Stimulated activated CD8-positive, alpha-beta memory T cell treated with anti-CD3 and anti-CD28 coated beads, Interleukin-12 subunit alpha, Interleukin-12 subunit beta, amount 100 ng/mL, for 24 hours (primary cell): ENCODE results near the gene POU2AF1.
"Not testable (repeated sequence)": the region's sequence is repeated elsewhere in the genome, so short reads cannot be mapped to it uniquely, and the experiment has no call there.

Experiments used
- DNase-seq: peaks from one replicate; pipeline ENCODE4 v3.0.0-alpha.2; 2020; ENCODE audit errors: extremely low read depth

Gene POU2AF1

DNA sequence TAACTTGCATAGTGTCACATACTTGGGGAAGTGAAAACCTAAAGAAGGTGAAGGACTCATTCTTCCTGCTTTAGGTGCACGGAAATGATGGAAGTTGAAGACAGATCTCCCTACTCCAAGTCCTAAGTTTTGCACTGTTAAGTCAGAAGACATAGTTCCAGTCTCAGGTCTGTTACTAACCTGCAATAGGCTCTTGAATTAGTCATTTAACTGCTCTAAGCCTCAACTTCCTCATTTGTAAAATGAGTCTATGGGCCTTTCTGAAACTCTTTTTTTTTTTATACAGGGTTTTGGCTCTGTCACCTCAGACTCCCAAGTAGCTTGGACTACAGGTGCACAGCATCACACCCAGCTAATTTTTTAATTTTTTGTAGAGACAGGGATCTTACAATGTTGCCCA lies 30.8 kb upstream of the POU2AF1 start:
- DNase-seq, result no peak

- no peak for DNase-seq
Observed at GRCh38 chr11:111408789-111409727, 30.0 kb upstream of the POU2AF1 start.

- no peak for DNase-seq
Observed at GRCh38 chr11:111407652-111408051, 28.6 kb upstream of the POU2AF1 start.

GRCh38 chr11:111406589-111406988 lies 27.5 kb upstream of the POU2AF1 start:
- DNase-seq, result no peak

- no peak for DNase-seq
Observed at GRCh38 chr11:111406091-111406490, 27.0 kb upstream of the POU2AF1 start.

DNA sequence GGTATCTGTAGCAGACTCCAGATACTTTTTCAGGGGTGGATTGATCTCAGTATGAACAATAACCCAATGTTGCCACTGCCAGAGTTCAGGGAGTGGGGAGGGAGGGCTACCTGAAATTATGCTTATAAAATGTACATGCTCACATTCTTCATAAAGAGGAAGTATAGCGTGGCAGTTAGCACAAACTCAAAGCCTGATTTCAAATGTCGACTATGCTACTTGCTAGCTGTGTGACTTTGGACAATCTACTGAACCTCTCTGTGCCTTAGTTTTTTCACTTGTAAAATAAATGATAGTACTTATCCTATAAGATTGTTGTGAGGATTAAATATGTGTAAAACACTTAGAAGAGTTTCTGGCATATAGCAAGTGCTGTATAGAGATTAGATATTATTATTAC lies 26.5 kb upstream of the POU2AF1 start:
- no peak for DNase-seq

DNA sequence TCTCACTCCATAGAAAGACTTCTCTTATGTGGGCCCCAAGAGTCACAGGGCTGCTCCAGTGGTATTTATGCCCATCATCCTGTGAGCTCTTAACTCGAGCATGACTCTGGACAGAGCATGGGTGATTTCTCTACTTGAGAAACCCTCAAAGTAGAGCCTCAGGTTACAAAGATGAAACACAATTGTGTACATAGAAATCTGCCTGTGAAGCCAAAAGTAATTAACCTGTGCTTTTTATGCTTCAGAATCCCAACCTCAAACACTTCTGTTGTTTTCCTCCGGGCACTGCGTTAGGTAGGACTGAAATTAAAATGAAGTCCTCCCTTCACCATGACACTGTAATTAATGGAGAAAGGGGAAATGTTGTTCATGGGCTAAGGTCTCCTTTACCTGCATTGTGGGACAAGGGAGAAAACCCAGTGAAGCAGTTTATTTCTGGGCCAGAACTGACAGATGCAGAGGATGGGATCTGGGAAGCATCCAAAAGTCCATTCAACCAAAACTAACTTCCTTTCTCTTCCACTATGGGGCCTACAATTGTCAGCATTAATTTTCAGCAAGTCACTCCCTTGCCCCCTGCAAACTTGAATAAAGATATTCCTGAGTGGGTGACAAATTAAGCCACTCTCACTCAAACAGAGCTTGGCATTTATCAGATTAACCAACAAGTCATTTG lies 24.1 kb upstream of the POU2AF1 start:
- no peak for DNase-seq

GRCh38 chr11:111402411-111402810 lies 23.3 kb upstream of the POU2AF1 start:
- no peak for DNase-seq

DNA sequence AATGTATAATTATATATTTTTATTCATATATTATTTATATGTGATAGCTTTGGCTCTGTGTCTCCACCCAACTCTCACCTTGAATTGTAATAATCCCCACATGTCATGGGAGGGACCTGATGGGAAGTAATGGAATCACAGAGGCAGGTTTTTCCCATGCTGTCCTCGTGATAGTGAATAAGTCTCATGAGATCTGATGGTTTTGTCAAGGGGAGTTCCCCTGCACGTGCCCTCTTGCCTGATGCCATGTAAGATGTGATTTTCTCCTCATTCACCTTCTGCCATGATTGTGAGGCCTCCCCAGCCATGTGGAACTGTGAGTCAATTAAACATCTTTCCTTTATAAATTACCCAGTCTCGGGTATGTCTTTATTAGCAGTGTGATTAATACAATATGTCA lies 22.9 kb upstream of the POU2AF1 start:
- not testable (repeated sequence) for DNase-seq

DNA sequence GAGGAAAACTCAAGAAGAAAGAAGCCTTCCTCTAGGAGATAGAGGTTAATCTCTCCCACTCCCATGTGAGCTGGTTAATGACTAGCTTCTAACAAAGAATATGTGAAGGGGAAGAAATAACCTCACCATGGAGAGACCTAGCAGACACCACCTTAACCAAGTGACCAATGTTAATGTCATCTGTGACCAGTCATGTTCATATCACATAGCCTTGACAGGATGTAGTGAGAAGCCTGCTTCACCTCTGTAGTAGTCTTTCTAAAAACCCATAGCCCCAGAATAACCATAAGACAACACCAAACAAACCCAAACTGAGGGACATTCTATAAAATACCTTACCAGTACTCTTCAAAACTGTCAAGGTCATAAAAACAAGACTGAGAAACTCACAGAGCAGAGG lies 21.5 kb upstream of the POU2AF1 start:
- no peak for DNase-seq

- DNase-seq, result no peak
Observed at GRCh38 chr11:111399187-111400031, 20.3 kb upstream of the POU2AF1 start.

DNA sequence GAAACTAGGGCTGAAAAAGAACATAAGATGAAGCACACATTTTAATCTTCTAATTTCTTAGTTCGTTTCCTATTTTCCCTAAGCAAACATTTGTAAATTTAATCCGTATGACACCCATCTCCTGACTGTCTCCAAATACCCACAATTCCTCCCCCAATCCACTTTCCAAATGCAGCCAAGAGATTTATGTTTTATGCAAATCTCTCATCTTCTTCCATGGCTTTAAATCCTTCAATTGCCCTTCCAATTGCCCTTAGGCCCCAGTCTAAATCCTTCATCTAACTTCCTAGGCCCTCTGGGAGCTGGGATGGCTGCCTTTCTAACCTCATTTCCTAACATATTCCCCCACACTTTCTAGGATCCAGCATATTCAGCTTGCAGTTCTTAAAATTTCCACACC lies 18.0 kb upstream of the POU2AF1 start:
- no peak for DNase-seq

GRCh38 chr11:111395749-111396148 lies 16.7 kb upstream of the POU2AF1 start:
- no peak for DNase-seq

DNA sequence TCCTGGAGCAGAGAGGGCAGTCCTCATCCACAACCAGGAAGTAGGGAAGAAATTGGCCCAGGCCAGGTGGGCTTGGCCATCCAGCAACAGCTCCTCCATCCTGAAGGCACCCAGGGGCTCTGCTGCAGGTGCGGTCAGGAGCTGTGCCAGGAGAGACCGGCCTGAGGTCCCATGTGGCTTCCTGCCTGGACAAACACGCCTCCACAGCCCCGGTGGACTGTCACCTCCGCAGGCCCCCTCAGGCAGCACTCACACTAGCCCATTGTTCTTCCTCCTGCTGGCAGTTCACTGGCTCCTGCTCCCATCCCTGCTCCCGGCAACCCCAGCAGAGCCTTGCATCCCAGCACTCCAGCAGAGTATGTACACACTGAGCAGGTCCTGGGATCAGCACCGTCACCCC lies 16.0 kb upstream of the POU2AF1 start:
- no peak for DNase-seq

DNA sequence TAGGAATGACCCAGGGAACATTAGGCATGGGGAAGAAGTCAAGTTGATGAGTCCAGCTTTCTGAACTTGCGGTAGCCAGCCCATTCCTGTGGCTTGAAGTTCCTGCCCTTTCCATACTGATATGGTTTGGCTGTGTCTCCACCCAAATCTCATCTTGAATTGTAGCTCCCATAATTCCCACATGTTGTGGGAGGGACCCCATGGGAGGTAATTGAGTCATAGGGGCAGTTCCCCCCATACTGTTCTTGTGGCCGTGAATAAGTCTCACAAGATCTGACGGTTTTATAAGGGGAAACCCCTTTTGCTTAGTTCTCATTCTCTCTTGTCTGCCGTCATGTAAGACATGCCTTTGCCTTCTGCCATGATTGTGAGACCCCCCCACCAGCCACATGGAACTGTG lies 15.1 kb upstream of the POU2AF1 start:
- not testable (repeated sequence) for DNase-seq

- no peak for DNase-seq
Observed at GRCh38 chr11:111393585-111393984, 14.5 kb upstream of the POU2AF1 start.

DNA sequence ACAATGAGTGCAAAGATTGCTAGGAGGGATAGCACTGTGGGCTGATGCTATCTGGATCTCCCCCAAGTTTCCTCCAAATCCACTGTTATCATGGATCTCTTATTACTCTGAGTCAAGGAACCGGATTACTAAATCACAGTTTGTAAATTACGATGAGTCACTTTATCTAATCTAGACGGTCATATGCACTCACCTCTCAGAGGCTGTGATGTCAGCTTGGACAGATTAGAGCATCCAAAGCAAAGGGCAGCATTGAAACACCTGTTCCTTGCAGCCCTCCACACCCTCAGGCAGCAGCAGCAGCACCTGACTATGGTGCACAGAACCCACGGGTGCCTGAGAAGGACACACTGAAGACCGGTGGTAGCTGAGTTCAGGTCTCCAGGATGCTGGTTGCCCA lies 14.0 kb upstream of the POU2AF1 start:
- DNase-seq, result no peak

- DNase-seq, result no peak
Observed at GRCh38 chr11:111392552-111392951, 13.5 kb upstream of the POU2AF1 start.

- no peak for DNase-seq
Observed at GRCh38 chr11:111391328-111392124, 12.5 kb upstream of the POU2AF1 start.

- DNase-seq, result no peak
Observed at GRCh38 chr11:111388842-111389241, 9.8 kb upstream of the POU2AF1 start.

DNA sequence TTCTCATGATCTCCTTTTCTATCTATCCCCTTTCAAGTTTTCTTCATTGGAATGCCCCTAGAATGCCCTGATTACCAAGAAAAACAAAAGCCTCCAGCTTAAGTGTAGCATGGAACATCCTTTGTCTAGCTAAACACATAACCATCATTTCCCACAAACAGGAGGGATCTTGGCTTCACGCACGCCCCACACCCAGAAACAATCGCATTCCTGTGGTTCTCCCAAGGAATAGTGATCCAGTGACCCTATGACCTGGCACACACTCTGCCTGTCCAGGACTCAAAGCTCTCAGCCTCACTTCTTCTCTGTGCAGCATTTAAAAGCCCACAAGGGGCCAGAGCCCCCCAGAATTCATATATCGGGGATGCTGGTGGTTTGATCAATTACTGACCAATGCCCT lies 9.3 kb upstream of the POU2AF1 start:
- DNase-seq, result no peak
